HepG2 (cell line): Measurements from ENCODE around the gene TMCC2. TPM values are rescaled to one million over a fixed set of nuclear protein-coding genes. Genes with fewer than 3 reads are reported as not detected.

ENCODE experiments used
- ATAC-seq: fragments of 200-7000 bp; cut with Tn5 transposase; 3 replicates; pipeline ENCODE4 v1.9.1; 2020; ENCODE audit warnings: mild to moderate bottlenecking, moderate library complexity
- BruUV-seq: library from RNA; stranded (reverse); fragments of 400-500 nt; replicated peaks from 2 replicates; lab custom pipeline; 2021; lab: Mats Ljungman, UMichigan
- CTCF ChIA-PET: fragments of 300-600 bp; formaldehyde crosslinking; extraction: SDS; loops from one replicate; lab custom pipeline; 2021; ENCODE audit warnings: low total read pairs, inconsistent platforms, low intra/inter-chr PET ratio; lab: Yijun Ruan, JAX
- POLR2A ChIA-PET: fragments of 350-600 bp; sonication (Branson Sonifier 250); formaldehyde crosslinking; loops from one replicate; lab custom pipeline; 2020; ENCODE audit warnings: antibody characterized with exemption, inconsistent platforms; lab: Yijun Ruan, JAX
- DNase-seq: peaks from one replicate; pipeline ENCODE4 v3.0.0-alpha.2; 2015; ENCODE audit warnings: low spot score
- FAIRE-seq: peaks from 3 replicates; lab custom pipeline; 2011; peaks lifted over from hg19 to GRCh38; lab: Jason Lieb, UNC
- H2AFZ ChIP-seq: one replicate; pipeline ENCODE4 v1.6.1; 2011; ENCODE audit warnings: low read length, inconsistent platforms
- H3K27ac ChIP-seq: fragments of 300-600 bp; 3 replicates; pipeline ENCODE4 v1.8.0; 2011; ENCODE audit warnings: mixed run types, mild to moderate bottlenecking, mixed read lengths, low read length, inconsistent platforms; ENCODE audit not compliant: insufficient read depth; ENCODE audit errors: extremely low read length
- H3K27me3 ChIP-seq, 2 experiments: fragments of 200-600 bp in 1 of 2; 2 replicates in 1 of 2; 3 replicates in 1 of 2; pipeline versions ENCODE4 v1.6.0 to v1.8.0; 2011; ENCODE audit warnings: low read length in 2 of 2, mild to moderate bottlenecking in 2 of 2, moderate library complexity in 2 of 2, inconsistent platforms in 1 of 2; ENCODE audit not compliant: insufficient read depth in 2 of 2, control insufficient read depth in 1 of 2
- H3K36me3 ChIP-seq, 2 experiments: fragments of 200-600 bp in 1 of 2; replicated peaks in 1 of 2; 2 replicates in 1 of 2; 3 replicates in 1 of 2; pipeline versions ENCODE4 v1.5.1 to v1.8.0; 2011; ENCODE audit warnings: low read length in 2 of 2, inconsistent platforms in 1 of 2; ENCODE audit not compliant: insufficient read depth in 2 of 2, control insufficient read depth in 1 of 2
- H3K4me1 ChIP-seq: 2 replicates; pipeline ENCODE4 v1.5.1; 2012; ENCODE audit warnings: low read length, inconsistent platforms; ENCODE audit not compliant: insufficient read depth
- H3K4me2 ChIP-seq: 2 replicates; pipeline ENCODE4 v1.6.0; 2011; ENCODE audit warnings: low read depth, low read length, inconsistent platforms
- H3K4me3 ChIP-seq, 3 experiments: fragments of 200-600 bp in 1 of 3; sonication (generic), shearing (Covaris generic) in 1 of 3; replicated peaks in 1 of 3; 2 replicates each; pipeline ENCODE4 v1.5.1; 2011 to 2016; ENCODE audit warnings: low read length in 3 of 3, inconsistent platforms in 2 of 3, low read depth in 2 of 3, mild to moderate bottlenecking in 2 of 3, control low read depth in 1 of 3, mixed read lengths in 1 of 3; ENCODE audit not compliant: insufficient read depth in 1 of 3
- H3K79me2 ChIP-seq: one replicate; pipeline ENCODE4 v1.6.1; 2011; ENCODE audit warnings: low read length, inconsistent platforms; ENCODE audit not compliant: insufficient read depth
- H3K9ac ChIP-seq: 2 replicates; pipeline ENCODE4 v1.6.0; 2011; ENCODE audit warnings: mild to moderate bottlenecking, low read depth, low read length, inconsistent platforms; ENCODE audit not compliant: insufficient read depth
- H3K9me3 ChIP-seq: 2 replicates; pipeline ENCODE4 v1.5.1; 2012; ENCODE audit warnings: mild to moderate bottlenecking, low read length
- H4K20me1 ChIP-seq: 2 replicates; pipeline ENCODE4 v1.6.0; 2011; ENCODE audit warnings: inconsistent platforms, mild to moderate bottlenecking, low read length, moderate library complexity; ENCODE audit not compliant: insufficient read depth
- BCL6 ChIP-seq: IDR thresholded peaks from 2 replicates; pipeline ENCODE4 v1.6.1; 2016; ENCODE audit warnings: missing genetic modification reagents, missing compliant biosample characterization
- BHLHE40 ChIP-seq: IDR thresholded peaks from 2 replicates; pipeline ENCODE4 v1.6.1; 2011; ENCODE audit warnings: low read length, improper control_type of control experiment
- GLI4 ChIP-seq: sonication (generic); formaldehyde crosslinking; IDR thresholded peaks from 2 replicates; pipeline ENCODE4 v1.5.1; 2020; ENCODE audit warnings: missing genetic modification reagents, mild to moderate bottlenecking, moderate library complexity, borderline replicate concordance
- MTA3 ChIP-seq: sonication (generic); formaldehyde crosslinking; IDR thresholded peaks from 2 replicates; pipeline ENCODE4 v1.4.0; 2020; ENCODE audit warnings: missing genetic modification reagents
- SP2 ChIP-seq: sonication (generic); formaldehyde crosslinking; IDR thresholded peaks from 2 replicates; pipeline ENCODE4 v1.5.1; 2020; ENCODE audit warnings: mild to moderate bottlenecking, missing genetic modification reagents
- TBX3 ChIP-seq: fragments of 450-650 bp; IDR thresholded peaks from 2 replicates; pipeline ENCODE4 v1.6.1; 2017; ENCODE audit warnings: antibody characterized with exemption, mild to moderate bottlenecking, inconsistent platforms, borderline replicate concordance
- ZNF607 ChIP-seq: sonication (generic); formaldehyde crosslinking; IDR thresholded peaks from 2 replicates; pipeline ENCODE4 v1.5.1; 2020; ENCODE audit warnings: missing genetic modification reagents, mild to moderate bottlenecking, borderline replicate concordance
- ZNF773 ChIP-seq: sonication (generic); formaldehyde crosslinking; IDR thresholded peaks from 2 replicates; pipeline ENCODE4 v1.4.0; 2020; ENCODE audit warnings: missing genetic modification reagents, borderline replicate concordance
- ZSCAN9 ChIP-seq: IDR thresholded peaks from 2 replicates; pipeline ENCODE4 v1.6.1; 2016; ENCODE audit warnings: borderline replicate concordance
- WGBS: methylation state at CpG from one replicate; pipeline ENCODE4 v1.1.6; 2017; ENCODE audit warnings: low lambda C conversion rate; 5-methylcytosine and 5-hydroxymethylcytosine counted together
- in situ Hi-C: cut with HindIII; loops from 2 replicates; pipeline ENCODE4 v1.10.0; 2017; ENCODE audit warnings: low pct_unique_long_range_greater_than_20kb; ENCODE audit not compliant: extremely low pct_ligation_motif_present
- intact Hi-C: fragments of 100-400 bp; cut with micrococcal nuclease; formaldehyde crosslinking; loops from one replicate; pipeline ENCODE4 v1.10.0; 2022; ENCODE audit not compliant: unreplicated experiment
- polyA plus RNA-seq, 8 experiments: library from polyadenylated mRNA; depleted of rRNA in 3 of 8; stranded (reverse) in 7 of 8; unstranded in 1 of 8; fragments of >200 nt; fragmentation: Illumina TruSeq in 4 of 8; extraction: Trizol in 4 of 8; gene quantifications; 2 replicates each; pipeline versions ENCODE4 v1.2.1 to v1.2.3, GENCODE V29; 2011 to 2016; ENCODE audit warnings: low read depth in 4 of 8, missing spikeins in 1 of 8, mixed read lengths in 1 of 8; ENCODE audit not compliant: insufficient read depth in 1 of 8
- total RNA-seq, 5 experiments: library from RNA; depleted of rRNA; stranded (reverse); fragments of >200 nt; fragmentation: Illumina TruSeq; extraction: Trizol; gene quantifications; 2 replicates each; pipeline ENCODE4 v1.2.3, GENCODE V29; 2016; ENCODE audit warnings: low read depth in 1 of 5
- TF ChIP-seq, protein P1 (sequence below): IDR thresholded peaks from 2 replicates; pipeline ENCODE4 v1.6.1; 2016; ENCODE audit warnings: low read depth
- TF ChIP-seq, protein P2 (sequence below): sonication (generic); formaldehyde crosslinking; IDR thresholded peaks from 2 replicates; pipeline ENCODE4 v1.4.0; 2020; ENCODE audit warnings: mild to moderate bottlenecking, missing genetic modification reagents
- TF ChIP-seq, protein P3 (sequence below): sonication (generic); formaldehyde crosslinking; IDR thresholded peaks from 2 replicates; pipeline ENCODE4 v1.4.0; 2020; ENCODE audit warnings: missing genetic modification reagents, mild to moderate bottlenecking, borderline replicate concordance
- TF ChIP-seq, protein P4 (sequence below): sonication (generic); formaldehyde crosslinking; IDR thresholded peaks from 2 replicates; pipeline ENCODE4 v1.4.0; 2020; ENCODE audit warnings: missing genetic modification reagents, borderline replicate concordance
- TF ChIP-seq, protein P5 (sequence below): sonication (generic); formaldehyde crosslinking; IDR thresholded peaks from 2 replicates; pipeline ENCODE4 v1.5.0; 2020; ENCODE audit warnings: missing genetic modification reagents

TMCC2 gene
- total and polyA plus RNA-seq, 2 of the 13 experiments (the other 11 are each of a cell fraction or from before 2014, with no cell fraction given) = 0.12 to 0.24 TPM

DNA sequence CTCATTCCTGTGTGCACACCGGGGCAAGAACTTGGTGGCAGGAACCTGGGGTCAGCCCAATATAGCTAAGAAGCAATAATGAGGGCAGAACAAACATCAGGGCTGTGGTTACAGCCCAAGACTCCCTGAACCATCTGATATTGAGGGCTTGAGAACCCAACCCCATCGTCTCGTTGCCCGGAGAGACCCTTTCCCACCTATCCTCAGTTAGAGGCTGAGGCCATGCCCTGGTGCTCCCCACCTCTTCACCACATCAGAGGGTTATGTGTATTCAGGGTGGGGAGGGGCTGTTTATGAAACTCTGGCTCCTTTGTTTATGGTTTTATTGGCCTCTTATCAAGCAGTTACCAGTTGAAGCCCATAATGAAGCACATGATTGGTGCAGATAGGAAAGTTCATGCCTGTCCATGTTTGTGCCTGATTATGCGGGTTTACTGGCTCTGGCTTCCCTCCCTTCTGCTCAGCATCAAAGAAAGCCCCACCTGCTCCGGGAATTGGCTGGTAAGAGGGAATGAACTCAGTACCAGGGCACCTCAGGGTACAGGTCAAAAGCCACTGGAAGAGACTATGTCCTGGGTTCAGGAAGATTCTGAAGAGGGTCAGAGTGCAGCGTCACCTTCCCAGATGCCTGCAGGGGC lies 79.3 kb downstream of the TMCC2 start:
- Histone ChIP-seq H3K9ac (no peak overlapping the region), H3K79me2 (no peaks in the 10 kb centered on the region), H3K4me2 (no peak overlapping the region), H3K27me3 (no peaks in the 10 kb centered on the region), H3K27ac (no peak overlapping the region), H3K4me3 (no peak overlapping the region), H2AFZ (no peak overlapping the region), H4K20me1 (no peaks in the 10 kb centered on the region), H3K36me3 (peaks cover 32 to 58% of the 10 kb centered on the region in 2 experiments; a peak in 4 of 5 replicates), H3K9me3 (no peaks in the 10 kb centered on the region), H3K4me1 (peaks cover 4% of the 10 kb centered on the region)
- CTCF ChIA-PET = no interaction called here
- WGBS = 93% methylated on average over 5 of the region's 7 CpGs
- FAIRE-seq (no peak), DNase-seq (no peak), ATAC-seq (no peak)
- BruUV-seq = no TSS peak
- no peak for TF ChIP-seq ZSCAN9 (CRISPR knock-in tag)
- TF ChIP-seq, protein P1, sequence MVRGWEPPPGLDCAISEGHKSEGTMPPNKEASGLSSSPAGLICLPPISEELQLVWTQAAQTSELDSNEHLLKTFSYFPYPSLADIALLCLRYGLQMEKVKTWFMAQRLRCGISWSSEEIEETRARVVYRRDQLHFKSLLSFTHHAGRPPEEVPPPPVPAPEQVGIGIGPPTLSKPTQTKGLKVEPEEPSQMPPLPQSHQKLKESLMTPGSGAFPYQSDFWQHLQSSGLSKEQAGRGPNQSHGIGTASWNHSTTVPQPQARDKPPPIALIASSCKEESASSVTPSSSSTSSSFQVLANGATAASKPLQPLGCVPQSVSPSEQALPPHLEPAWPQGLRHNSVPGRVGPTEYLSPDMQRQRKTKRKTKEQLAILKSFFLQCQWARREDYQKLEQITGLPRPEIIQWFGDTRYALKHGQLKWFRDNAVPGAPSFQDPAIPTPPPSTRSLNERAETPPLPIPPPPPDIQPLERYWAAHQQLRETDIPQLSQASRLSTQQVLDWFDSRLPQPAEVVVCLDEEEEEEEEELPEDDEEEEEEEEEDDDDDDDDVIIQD (CRISPR knock-in tag) = no peak
- no peak for TF ChIP-seq BCL6 (CRISPR knock-in tag)
- TF ChIP-seq, protein P2, sequence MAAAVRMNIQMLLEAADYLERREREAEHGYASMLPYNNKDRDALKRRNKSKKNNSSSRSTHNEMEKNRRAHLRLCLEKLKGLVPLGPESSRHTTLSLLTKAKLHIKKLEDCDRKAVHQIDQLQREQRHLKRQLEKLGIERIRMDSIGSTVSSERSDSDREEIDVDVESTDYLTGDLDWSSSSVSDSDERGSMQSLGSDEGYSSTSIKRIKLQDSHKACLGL = no peak
- TF ChIP-seq, protein P3, sequence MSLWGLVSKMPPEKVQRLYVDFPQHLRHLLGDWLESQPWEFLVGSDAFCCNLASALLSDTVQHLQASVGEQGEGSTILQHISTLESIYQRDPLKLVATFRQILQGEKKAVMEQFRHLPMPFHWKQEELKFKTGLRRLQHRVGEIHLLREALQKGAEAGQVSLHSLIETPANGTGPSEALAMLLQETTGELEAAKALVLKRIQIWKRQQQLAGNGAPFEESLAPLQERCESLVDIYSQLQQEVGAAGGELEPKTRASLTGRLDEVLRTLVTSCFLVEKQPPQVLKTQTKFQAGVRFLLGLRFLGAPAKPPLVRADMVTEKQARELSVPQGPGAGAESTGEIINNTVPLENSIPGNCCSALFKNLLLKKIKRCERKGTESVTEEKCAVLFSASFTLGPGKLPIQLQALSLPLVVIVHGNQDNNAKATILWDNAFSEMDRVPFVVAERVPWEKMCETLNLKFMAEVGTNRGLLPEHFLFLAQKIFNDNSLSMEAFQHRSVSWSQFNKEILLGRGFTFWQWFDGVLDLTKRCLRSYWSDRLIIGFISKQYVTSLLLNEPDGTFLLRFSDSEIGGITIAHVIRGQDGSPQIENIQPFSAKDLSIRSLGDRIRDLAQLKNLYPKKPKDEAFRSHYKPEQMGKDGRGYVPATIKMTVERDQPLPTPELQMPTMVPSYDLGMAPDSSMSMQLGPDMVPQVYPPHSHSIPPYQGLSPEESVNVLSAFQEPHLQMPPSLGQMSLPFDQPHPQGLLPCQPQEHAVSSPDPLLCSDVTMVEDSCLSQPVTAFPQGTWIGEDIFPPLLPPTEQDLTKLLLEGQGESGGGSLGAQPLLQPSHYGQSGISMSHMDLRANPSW (CRISPR knock-in tag) = no peak
- no peak for TF ChIP-seq BHLHE40
- TF ChIP-seq ZNF607 (CRISPR knock-in tag) = no peak
- TF ChIP-seq MTA3 (CRISPR knock-in tag) = no peak
- TF ChIP-seq ZNF773 (CRISPR knock-in tag) = no peak
- TF ChIP-seq SP2 (CRISPR knock-in tag) = no peak
- no peak for TF ChIP-seq GLI4 (CRISPR knock-in tag)
- TF ChIP-seq, protein P4, sequence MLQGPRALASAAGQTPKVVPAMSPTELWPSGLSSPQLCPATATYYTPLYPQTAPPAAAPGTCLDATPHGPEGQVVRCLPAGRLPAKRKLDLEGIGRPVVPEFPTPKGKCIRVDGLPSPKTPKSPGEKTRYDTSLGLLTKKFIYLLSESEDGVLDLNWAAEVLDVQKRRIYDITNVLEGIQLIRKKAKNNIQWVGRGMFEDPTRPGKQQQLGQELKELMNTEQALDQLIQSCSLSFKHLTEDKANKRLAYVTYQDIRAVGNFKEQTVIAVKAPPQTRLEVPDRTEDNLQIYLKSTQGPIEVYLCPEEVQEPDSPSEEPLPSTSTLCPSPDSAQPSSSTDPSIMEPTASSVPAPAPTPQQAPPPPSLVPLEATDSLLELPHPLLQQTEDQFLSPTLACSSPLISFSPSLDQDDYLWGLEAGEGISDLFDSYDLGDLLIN (CRISPR knock-in tag) = no peak
- no peak for TF ChIP-seq TBX3
- TF ChIP-seq, protein P5, sequence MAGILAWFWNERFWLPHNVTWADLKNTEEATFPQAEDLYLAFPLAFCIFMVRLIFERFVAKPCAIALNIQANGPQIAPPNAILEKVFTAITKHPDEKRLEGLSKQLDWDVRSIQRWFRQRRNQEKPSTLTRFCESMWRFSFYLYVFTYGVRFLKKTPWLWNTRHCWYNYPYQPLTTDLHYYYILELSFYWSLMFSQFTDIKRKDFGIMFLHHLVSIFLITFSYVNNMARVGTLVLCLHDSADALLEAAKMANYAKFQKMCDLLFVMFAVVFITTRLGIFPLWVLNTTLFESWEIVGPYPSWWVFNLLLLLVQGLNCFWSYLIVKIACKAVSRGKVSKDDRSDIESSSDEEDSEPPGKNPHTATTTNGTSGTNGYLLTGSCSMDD (CRISPR knock-in tag) = no peak
- in situ Hi-C loops (no loop called here), intact Hi-C loops (no loop called here)
- POLR2A ChIA-PET = interaction anchor here (1.2 kb wide), 1 partner anchor 12 kb away, joined by 6 read pairs; no protein-coding TSS in a partner anchor
